Calu3 (cell line): Measurements from ENCODE around the gene BBX. TPM values are rescaled to one million over a fixed set of nuclear protein-coding genes. Genes with fewer than 3 reads are reported as not detected.

ENCODE experiments used
- BruUV-seq: library from RNA; stranded (reverse); fragments of 400-500 nt; replicated peaks from 2 replicates; lab custom pipeline; 2021; lab: Mats Ljungman, UMichigan
- CTCF ChIA-PET: fragments of 300-600 bp; sonication (Branson Sonifier 250); formaldehyde crosslinking; loops from one replicate; lab custom pipeline; 2022; ENCODE audit warnings: antibody characterized with exemption; lab: Charles Lee
- DNase-seq: peaks from one replicate; pipeline ENCODE4 v3.0.0; 2022
- H3K27ac Mint-ChIP-seq: one replicate; pipeline ENCODE4 v1.8.0; 2022; ENCODE audit warnings: mixed read lengths; ENCODE audit not compliant: unreplicated experiment
- H3K27me3 Mint-ChIP-seq: one replicate; pipeline ENCODE4 v1.8.0; 2022; ENCODE audit warnings: mixed read lengths; ENCODE audit not compliant: unreplicated experiment
- H3K36me3 Mint-ChIP-seq: one replicate; pipeline ENCODE4 v1.8.0; 2022; ENCODE audit warnings: mild to moderate bottlenecking, moderate library complexity, mixed read lengths; ENCODE audit not compliant: insufficient read depth, unreplicated experiment
- H3K4me1 Mint-ChIP-seq: one replicate; pipeline ENCODE4 v1.8.0; 2022; ENCODE audit warnings: mild to moderate bottlenecking, low read depth, mixed read lengths; ENCODE audit not compliant: unreplicated experiment
- H3K4me3 Mint-ChIP-seq: one replicate; pipeline ENCODE4 v1.8.0; 2022; ENCODE audit warnings: mild to moderate bottlenecking, low read depth, moderate library complexity, mixed read lengths; ENCODE audit not compliant: unreplicated experiment
- H3K9me3 Mint-ChIP-seq: one replicate; pipeline ENCODE4 v1.8.0; 2022; ENCODE audit warnings: low read depth, mixed read lengths; ENCODE audit not compliant: unreplicated experiment
- intact Hi-C: fragments of 100-400 bp; cut with micrococcal nuclease; formaldehyde crosslinking; loops from one replicate; pipeline ENCODE4 v1.10.0; 2022; ENCODE audit not compliant: unreplicated experiment
- total RNA-seq: library from RNA; stranded (reverse); gene quantifications from 2 replicates; pipeline ENCODE4 v1.2.3, GENCODE V29; 2022
- TF ChIP-seq, protein P1 (sequence below): fragments of 200-600 bp; IDR thresholded peaks from one replicate; pipeline ENCODE4 v1.8.0; 2022; ENCODE audit warnings: antibody characterized with exemption; ENCODE audit not compliant: unreplicated experiment

Gene BBX
- total RNA-seq, 1 experiment from 2014 or later, result 66.9 TPM

DNA sequence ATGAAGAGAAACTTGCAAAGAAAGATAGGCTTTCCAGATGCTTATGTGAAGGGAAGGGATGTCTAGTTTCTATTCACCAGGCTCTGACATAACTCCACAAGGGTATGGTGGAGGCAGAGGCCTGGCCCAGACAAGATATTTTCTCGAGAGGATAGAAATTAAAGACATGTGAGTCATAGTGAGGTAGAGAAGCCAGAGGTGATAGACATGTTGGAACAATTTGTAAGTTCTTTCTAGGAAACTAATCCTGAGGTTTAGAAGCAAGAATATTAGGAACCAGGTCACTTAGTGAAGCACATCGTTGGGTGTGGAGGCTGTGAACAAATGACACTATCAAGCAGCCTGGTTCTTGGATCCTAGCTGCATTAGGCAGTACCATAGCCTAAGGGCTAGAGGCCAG lies 176.9 kb downstream of the BBX start:
- peaks cover 5% of the 10 kb centered on the region for H3K36me3 Mint-ChIP-seq
- peaks cover 16% of the 10 kb centered on the region for H3K4me1 Mint-ChIP-seq
- TF ChIP-seq, protein P1, sequence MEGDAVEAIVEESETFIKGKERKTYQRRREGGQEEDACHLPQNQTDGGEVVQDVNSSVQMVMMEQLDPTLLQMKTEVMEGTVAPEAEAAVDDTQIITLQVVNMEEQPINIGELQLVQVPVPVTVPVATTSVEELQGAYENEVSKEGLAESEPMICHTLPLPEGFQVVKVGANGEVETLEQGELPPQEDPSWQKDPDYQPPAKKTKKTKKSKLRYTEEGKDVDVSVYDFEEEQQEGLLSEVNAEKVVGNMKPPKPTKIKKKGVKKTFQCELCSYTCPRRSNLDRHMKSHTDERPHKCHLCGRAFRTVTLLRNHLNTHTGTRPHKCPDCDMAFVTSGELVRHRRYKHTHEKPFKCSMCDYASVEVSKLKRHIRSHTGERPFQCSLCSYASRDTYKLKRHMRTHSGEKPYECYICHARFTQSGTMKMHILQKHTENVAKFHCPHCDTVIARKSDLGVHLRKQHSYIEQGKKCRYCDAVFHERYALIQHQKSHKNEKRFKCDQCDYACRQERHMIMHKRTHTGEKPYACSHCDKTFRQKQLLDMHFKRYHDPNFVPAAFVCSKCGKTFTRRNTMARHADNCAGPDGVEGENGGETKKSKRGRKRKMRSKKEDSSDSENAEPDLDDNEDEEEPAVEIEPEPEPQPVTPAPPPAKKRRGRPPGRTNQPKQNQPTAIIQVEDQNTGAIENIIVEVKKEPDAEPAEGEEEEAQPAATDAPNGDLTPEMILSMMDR, result no peak
- no peak overlapping the region for H3K27ac Mint-ChIP-seq
- intact Hi-C loops, result no loop called here
- DNase-seq, result no peak
- H3K4me3 Mint-ChIP-seq, result no peak overlapping the region
- BruUV-seq, result no TSS peak
- CTCF ChIA-PET, result no interaction called here
- no peaks in the 10 kb centered on the region for H3K27me3 Mint-ChIP-seq
- H3K9me3 Mint-ChIP-seq, result no peaks in the 10 kb centered on the region

DNA sequence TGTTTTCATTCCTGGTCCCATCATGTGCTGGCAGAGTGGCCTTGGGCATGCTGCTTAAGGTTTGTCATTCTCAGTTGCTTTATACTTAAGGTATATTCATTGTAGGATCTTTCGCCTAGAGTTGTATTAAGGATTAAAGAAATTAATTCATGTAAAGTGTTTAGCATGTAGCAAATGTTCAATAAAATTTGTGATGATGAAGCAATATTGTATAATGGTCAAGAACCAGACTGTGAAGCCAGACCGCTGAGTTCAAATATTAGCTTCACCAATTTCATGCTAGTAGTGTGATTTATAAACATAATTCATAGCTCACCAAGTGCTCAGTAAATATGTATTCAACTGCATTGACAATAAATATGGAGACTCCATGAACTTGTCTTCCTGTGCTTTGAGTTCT lies 178.5 kb downstream of the BBX start:
- H3K36me3 Mint-ChIP-seq, result peaks cover 5% of the 10 kb centered on the region
- intact Hi-C loops, result no loop called here
- TF ChIP-seq, protein P1, result no peak
- H3K4me1 Mint-ChIP-seq, result peaks cover 18% of the 10 kb centered on the region
- H3K27ac Mint-ChIP-seq, result no peak overlapping the region
- BruUV-seq, result no TSS peak
- no peak overlapping the region for H3K4me3 Mint-ChIP-seq
- H3K9me3 Mint-ChIP-seq, result no peaks in the 10 kb centered on the region
- CTCF ChIA-PET, result no interaction called here
- no peak for DNase-seq
- H3K27me3 Mint-ChIP-seq, result no peaks in the 10 kb centered on the region

DNA sequence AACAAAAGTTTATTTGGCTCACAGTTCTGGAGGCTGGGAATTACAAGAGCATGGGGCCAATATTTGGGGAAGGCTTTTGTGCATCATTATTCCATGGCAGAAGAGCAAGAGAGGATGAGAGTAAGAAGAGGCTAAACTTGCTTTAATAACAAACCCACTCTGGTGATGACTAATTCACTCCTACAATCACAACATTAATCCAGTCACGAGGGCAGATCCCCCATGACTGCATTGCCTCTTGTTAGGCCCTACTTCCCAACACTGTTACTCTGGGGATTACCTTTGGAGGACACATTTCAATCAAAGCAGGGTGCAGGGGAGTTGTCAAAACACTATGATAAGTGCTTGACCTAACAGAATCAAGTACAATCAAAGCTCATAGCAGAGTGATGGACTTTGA lies 181.7 kb downstream of the BBX start:
- no peaks in the 10 kb centered on the region for H3K27me3 Mint-ChIP-seq
- TF ChIP-seq, protein P1, result no peak
- intact Hi-C loops, result no loop called here
- CTCF ChIA-PET, result no interaction called here
- H3K36me3 Mint-ChIP-seq, result no peaks in the 10 kb centered on the region
- H3K27ac Mint-ChIP-seq, result no peak overlapping the region
- peaks cover 10% of the 10 kb centered on the region for H3K4me1 Mint-ChIP-seq
- H3K9me3 Mint-ChIP-seq, result no peaks in the 10 kb centered on the region
- BruUV-seq, result no TSS peak
- no peak overlapping the region for H3K4me3 Mint-ChIP-seq
- DNase-seq, result no peak

DNA sequence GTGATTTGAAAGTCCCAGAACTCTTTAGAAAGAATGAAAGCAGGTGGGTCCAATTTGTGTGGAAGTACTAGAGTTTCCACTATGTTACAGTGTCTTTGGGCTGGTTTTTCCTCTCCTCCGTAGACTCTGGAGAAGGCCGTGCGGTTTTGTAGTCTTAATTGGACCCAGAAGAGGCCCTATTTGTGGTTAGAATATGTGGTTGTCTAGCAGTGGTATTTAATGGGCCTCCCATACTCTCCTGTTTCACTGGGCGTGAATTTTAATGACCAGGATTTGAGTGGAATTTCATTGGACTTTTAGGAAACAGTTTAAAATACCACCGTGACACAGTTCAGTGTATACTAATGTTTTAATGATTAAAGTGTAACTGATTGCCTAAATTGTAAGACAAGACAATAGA lies 182.3 kb downstream of the BBX start:
- no TSS peak for BruUV-seq

More for the DNA sequence above, 182.3 kb downstream of the BBX start:
- H3K9me3 Mint-ChIP-seq, result no peaks in the 10 kb centered on the region
- no peak overlapping the region for H3K27ac Mint-ChIP-seq
- intact Hi-C loops, result no loop called here
- no peaks in the 10 kb centered on the region for H3K36me3 Mint-ChIP-seq
- TF ChIP-seq, protein P1, result no peak
- H3K4me3 Mint-ChIP-seq, result no peak overlapping the region
- H3K27me3 Mint-ChIP-seq, result no peaks in the 10 kb centered on the region
- H3K4me1 Mint-ChIP-seq, result peaks cover 6% of the 10 kb centered on the region
- DNase-seq, result no peak
- CTCF ChIA-PET, result no interaction called here
